Esophagus squamous epithelium (tissue), 5 donors: Measurements from ENCODE around the gene SLC16A9. TPM values are rescaled to one million over a fixed set of nuclear protein-coding genes. Genes with fewer than 3 reads are reported as not detected.

ENCODE experiments used
- DNase-seq: peaks from one replicate; lab custom pipeline; 2025; lab: John Stamatoyannopoulos, UW
- H3K27ac ChIP-seq, 4 donors: fragments of 200-600 bp; sonication (generic); one replicate each; pipeline ENCODE4 v1.5.1; 2016 to 2019; ENCODE audit warnings: mild to moderate bottlenecking in 1 of 4
- H3K27me3 ChIP-seq, 4 donors: fragments of 200-600 bp; sonication (generic); 1 replicate in 3 of 4; 2 replicates in 1 of 4; pipeline versions ENCODE4 v1.5.1 to v1.6.0; 2017 to 2021; ENCODE audit warnings: antibody characterized with exemption in 1 of 4
- H3K36me3 ChIP-seq, 3 donors: fragments of 200-600 bp; sonication (generic); one replicate each; pipeline ENCODE4 v1.5.1; 2016 to 2019
- H3K4me1 ChIP-seq, 3 donors: fragments of 200-600 bp; sonication (generic); one replicate each; pipeline ENCODE4 v1.5.1; 2017 to 2019
- H3K4me3 ChIP-seq, 4 donors: fragments of 200-600 bp; sonication (generic); 1 replicate in 3 of 4; 2 replicates in 1 of 4; pipeline ENCODE4 v1.5.1; 2016 to 2019; ENCODE audit warnings: mild to moderate bottlenecking in 2 of 4, moderate library complexity in 1 of 4
- H3K9me3 ChIP-seq, 3 donors: fragments of 200-600 bp; sonication (generic); one replicate each; pipeline ENCODE4 v1.5.1; 2016 to 2019
- CTCF ChIP-seq, 6 experiments: fragments of 450-650 bp in 4 of 6; fragments of 200-600 bp in 2 of 6; sonication (generic) in 2 of 6; IDR thresholded peaks; one replicate each; pipeline ENCODE4 v1.5.1; 2016 to 2019; ENCODE audit warnings: antibody characterized with exemption in 6 of 6, mild to moderate bottlenecking in 4 of 6, moderate library complexity in 4 of 6
- POLR2A ChIP-seq, 4 donors: fragments of 450-650 bp; IDR thresholded peaks; one replicate each; pipeline ENCODE4 v1.6.1; 2017; ENCODE audit warnings: antibody characterized with exemption in 4 of 4, mild to moderate bottlenecking in 4 of 4, moderate library complexity in 3 of 4
- WGBS, 2 donors: methylation state at CpG; one replicate each; pipeline ENCODE4 v1.1.5; 2018; 5-methylcytosine and 5-hydroxymethylcytosine counted together
- intact Hi-C: fragments of 100-400 bp; cut with DNase I; formaldehyde crosslinking; loops from one replicate; pipeline ENCODE4 v1.15.0; 2022
- total RNA-seq, 4 donors: library from RNA; depleted of rRNA; stranded (reverse); fragments of >200 nt; gene quantifications; one replicate each; pipeline ENCODE4 v1.1.0, GENCODE V29; 2016
- donor health status: DM: yes; HTN: yes; CAD: no.

Gene SLC16A9
- total RNA-seq, 4 donors from 2014 or later = 7.8 to 25.6 (median 15.0) TPM

GRCh38 chr10:59601985-59602384 lies 107.7 kb downstream of the SLC16A9 start:
- TF ChIP-seq CTCF (IDR thresholded peaks at IDR 0.05) (no peak), POLR2A (IDR thresholded peaks at IDR 0.05) (no peak)
- Histone ChIP-seq H3K27ac (no peak overlapping the region), H3K27me3 (no peaks in the 10 kb centered on the region), H3K4me3 (no peak overlapping the region), H3K4me1 (no peaks in the 10 kb centered on the region), H3K9me3 (no peaks in the 10 kb centered on the region), H3K36me3 (no peaks in the 10 kb centered on the region)
- 76 to 87% methylated on average over 3 of the region's 3 CpGs for WGBS, 2 donors
- intact Hi-C loops = no loop called here
- DNase-seq = no peak

Other genes starting within 250 kb of the SLC16A9 start
- gene MRLN, start 43.6 kb upstream of the SLC16A9 start, total RNA-seq = not detected
- gene CCDC6, start 196.7 kb upstream of the SLC16A9 start, total RNA-seq = 10 to 100 TPM; 52.5 to 65.8 (median 57.7) TPM